Ishikawa (cell line): Measurements from ENCODE around the gene HSPB8.

Experiments
- CEBPB ChIP-seq: IDR thresholded peaks from 2 replicates; pipeline ENCODE4 v1.6.1; 2012
- CREB1 ChIP-seq: IDR thresholded peaks from 2 replicates; pipeline ENCODE4 v1.6.1; 2012; ENCODE audit warnings: low read depth
- EGR1 ChIP-seq: IDR thresholded peaks from 2 replicates; pipeline ENCODE4 v1.6.1; 2012
- EP300 ChIP-seq: IDR thresholded peaks from 2 replicates; pipeline ENCODE4 v1.6.1; 2012; ENCODE audit warnings: borderline replicate concordance
- FOXM1 ChIP-seq: IDR thresholded peaks from 2 replicates; pipeline ENCODE4 v1.6.1; 2012; ENCODE audit warnings: low read depth, borderline replicate concordance
- NFIC ChIP-seq: IDR thresholded peaks from 2 replicates; pipeline ENCODE4 v1.6.1; 2012
- RAD21 ChIP-seq: IDR thresholded peaks from 2 replicates; pipeline ENCODE4 v1.6.1; 2012; ENCODE audit warnings: low read depth
- TAF1 ChIP-seq: IDR thresholded peaks from 2 replicates; pipeline ENCODE4 v1.6.1; 2012; ENCODE audit warnings: low read depth, mild to moderate bottlenecking
- TCF12 ChIP-seq: IDR thresholded peaks from 2 replicates; pipeline ENCODE4 v1.6.1; 2012; ENCODE audit warnings: low read depth
- ZBTB7A ChIP-seq: IDR thresholded peaks from 2 replicates; pipeline ENCODE4 v1.6.1; 2012; ENCODE audit warnings: low read depth
- TF ChIP-seq, protein P1 (sequence below): IDR thresholded peaks from 2 replicates; pipeline ENCODE4 v1.6.1; 2012
- TF ChIP-seq, protein P2 (sequence below): IDR thresholded peaks from 2 replicates; pipeline ENCODE4 v1.6.1; 2012
- TF ChIP-seq, protein P3 (sequence below): IDR thresholded peaks from 2 replicates; pipeline ENCODE4 v1.6.1; 2012; ENCODE audit warnings: low read depth, mild to moderate bottlenecking

HSPB8 gene

DNA sequence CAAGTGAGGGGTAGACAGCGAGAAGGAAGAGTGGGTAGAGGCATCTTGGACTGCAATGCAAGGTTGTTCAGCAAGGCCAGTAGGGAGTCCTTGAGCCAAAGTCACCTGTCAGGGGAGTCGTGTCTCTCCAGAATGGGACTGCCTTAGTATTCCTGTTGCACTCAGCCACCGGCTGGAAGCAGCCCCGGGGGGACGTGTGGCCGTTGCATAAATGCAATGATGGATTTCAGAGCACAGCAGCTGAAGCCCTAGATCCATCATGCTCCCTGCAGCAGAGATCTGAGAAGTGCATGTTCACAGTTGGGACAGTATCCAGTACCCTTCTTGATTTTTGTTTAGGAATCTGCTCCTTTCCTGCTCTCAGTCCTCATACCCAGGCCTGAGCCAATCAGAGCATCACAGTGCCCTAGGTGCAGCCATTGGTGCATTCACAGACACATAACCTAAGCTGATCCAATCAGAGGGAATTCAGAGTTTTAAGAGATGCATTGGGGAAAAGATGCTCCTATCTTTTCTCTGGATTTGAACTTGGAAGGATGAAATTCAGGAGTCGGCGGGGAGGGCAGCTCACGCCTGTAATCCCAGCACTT, 62.9 kb downstream of the HSPB8 start:
- TF ChIP-seq FOXM1, result no peak
- TF ChIP-seq, protein P1, sequence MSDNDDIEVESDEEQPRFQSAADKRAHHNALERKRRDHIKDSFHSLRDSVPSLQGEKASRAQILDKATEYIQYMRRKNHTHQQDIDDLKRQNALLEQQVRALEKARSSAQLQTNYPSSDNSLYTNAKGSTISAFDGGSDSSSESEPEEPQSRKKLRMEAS, result no peak
- TF ChIP-seq RAD21, result no peak
- TF ChIP-seq TAF1, result no peak
- TF ChIP-seq EP300, result no peak
- TF ChIP-seq NFIC, result no peak
- TF ChIP-seq CREB1, result no peak
- TF ChIP-seq EGR1, result no peak
- TF ChIP-seq, protein P2, sequence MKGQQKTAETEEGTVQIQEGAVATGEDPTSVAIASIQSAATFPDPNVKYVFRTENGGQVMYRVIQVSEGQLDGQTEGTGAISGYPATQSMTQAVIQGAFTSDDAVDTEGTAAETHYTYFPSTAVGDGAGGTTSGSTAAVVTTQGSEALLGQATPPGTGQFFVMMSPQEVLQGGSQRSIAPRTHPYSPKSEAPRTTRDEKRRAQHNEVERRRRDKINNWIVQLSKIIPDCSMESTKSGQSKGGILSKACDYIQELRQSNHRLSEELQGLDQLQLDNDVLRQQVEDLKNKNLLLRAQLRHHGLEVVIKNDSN, result no peak
- TF ChIP-seq, protein P3, sequence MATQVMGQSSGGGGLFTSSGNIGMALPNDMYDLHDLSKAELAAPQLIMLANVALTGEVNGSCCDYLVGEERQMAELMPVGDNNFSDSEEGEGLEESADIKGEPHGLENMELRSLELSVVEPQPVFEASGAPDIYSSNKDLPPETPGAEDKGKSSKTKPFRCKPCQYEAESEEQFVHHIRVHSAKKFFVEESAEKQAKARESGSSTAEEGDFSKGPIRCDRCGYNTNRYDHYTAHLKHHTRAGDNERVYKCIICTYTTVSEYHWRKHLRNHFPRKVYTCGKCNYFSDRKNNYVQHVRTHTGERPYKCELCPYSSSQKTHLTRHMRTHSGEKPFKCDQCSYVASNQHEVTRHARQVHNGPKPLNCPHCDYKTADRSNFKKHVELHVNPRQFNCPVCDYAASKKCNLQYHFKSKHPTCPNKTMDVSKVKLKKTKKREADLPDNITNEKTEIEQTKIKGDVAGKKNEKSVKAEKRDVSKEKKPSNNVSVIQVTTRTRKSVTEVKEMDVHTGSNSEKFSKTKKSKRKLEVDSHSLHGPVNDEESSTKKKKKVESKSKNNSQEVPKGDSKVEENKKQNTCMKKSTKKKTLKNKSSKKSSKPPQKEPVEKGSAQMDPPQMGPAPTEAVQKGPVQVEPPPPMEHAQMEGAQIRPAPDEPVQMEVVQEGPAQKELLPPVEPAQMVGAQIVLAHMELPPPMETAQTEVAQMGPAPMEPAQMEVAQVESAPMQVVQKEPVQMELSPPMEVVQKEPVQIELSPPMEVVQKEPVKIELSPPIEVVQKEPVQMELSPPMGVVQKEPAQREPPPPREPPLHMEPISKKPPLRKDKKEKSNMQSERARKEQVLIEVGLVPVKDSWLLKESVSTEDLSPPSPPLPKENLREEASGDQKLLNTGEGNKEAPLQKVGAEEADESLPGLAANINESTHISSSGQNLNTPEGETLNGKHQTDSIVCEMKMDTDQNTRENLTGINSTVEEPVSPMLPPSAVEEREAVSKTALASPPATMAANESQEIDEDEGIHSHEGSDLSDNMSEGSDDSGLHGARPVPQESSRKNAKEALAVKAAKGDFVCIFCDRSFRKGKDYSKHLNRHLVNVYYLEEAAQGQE, result no peak
- TF ChIP-seq CEBPB, result no peak
- no peak for TF ChIP-seq TCF12
- TF ChIP-seq ZBTB7A, result no peak
